ENCODE data around the gene SULT1C2. TPM values are rescaled to one million over a fixed set of nuclear protein-coding genes. Genes with fewer than 3 reads are reported as not detected.

SULT1C2 gene
- total and polyA plus RNA-seq, 9 of the 15 experiments (the other 6 are each of a cell fraction or from before 2014, with no cell fraction given): 0.22 TPM; not detected in 8

DNA sequence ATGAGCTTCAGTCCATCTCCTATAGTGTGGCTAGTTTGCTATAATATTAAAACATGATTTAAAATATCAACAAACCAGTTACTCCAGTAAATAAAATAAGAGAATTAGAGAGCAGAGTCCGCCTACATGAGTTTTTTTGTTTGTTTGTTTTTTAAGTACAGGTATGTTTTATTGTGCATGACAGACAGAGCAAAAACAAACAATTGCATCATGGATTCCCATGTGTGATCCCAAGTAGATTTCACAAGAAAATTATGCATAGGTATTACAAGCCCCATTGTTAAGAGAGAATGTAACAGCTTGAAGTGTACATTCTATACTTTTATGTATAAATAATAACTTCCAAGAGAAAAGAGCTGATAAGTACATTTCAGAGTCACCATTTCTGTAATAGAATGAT lies 27.9 kb upstream of the SULT1C2 start:
- no peak for DNase-seq (ENCODE audit: extremely low read depth in 1 of 4, low spot score in 3 of 4)
- Histone ChIP-seq H3K4me3 (no peak overlapping the region), H3K4me1 (replicated peaks in 1 of 2; ENCODE audit: control insufficient read depth in 2 of 2, insufficient read depth in 2 of 2, low read length in 2 of 2) (no peaks in the 10 kb centered on the region), H3K27me3 (ENCODE audit: control insufficient read depth in 2 of 2, insufficient read depth in 2 of 2, low read length in 2 of 2) (no peaks in the 10 kb centered on the region), H3K79me2 (ENCODE audit: control insufficient read depth, insufficient read depth, low read length) (no peaks in the 10 kb centered on the region), H3K27ac (ENCODE audit: extremely low read depth, low read depth, low read length) (no peak overlapping the region), H3K9me3 (replicated peaks; ENCODE audit: control insufficient read depth, insufficient read depth, low read depth, low read length) (no peaks in the 10 kb centered on the region), H3K36me3 (ENCODE audit: control insufficient read depth, insufficient read depth, low read length) (no peaks in the 10 kb centered on the region), H3K9me1 (ENCODE audit: control insufficient read depth, insufficient read depth, low read length) (no peaks in the 10 kb centered on the region), H4K20me1 (replicated peaks; ENCODE audit: control insufficient read depth, insufficient read depth, low read length) (no peaks in the 10 kb centered on the region), H2AFZ (ENCODE audit: low read depth, low read length) (no peak overlapping the region), H3K9ac (ENCODE audit: insufficient read depth in 1 of 2, low read depth in 2 of 2, low read length in 2 of 2) (no peak overlapping the region), H3K4me2 (ENCODE audit: insufficient read depth, low read length) (no peak overlapping the region)
- WGBS (ENCODE audit: insufficient coverage, low coverage, missing lambda C conversion rate): 0% methylated on average over 1 of the region's 1 CpG
- ChIA-PET POLR2A (no interaction called here), CTCF (ENCODE audit: low intra/inter-chr PET ratio) (no interaction called here)
- in situ Hi-C loops (cut with MboI): no loop called here
- intact Hi-C loops (cut with micrococcal nuclease): no loop called here
- BruUV-seq (replicated peaks): no TSS peak
- no peak for FAIRE-seq
- no peak for ATAC-seq
- no peak for TF ChIP-seq MLLT1 (IDR thresholded peaks at IDR 0.05)
- TF ChIP-seq STAT6 (CRISPR knock-in tag; IDR thresholded peaks at IDR 0.05): no peak
- no peak for TF ChIP-seq ZBTB49 (CRISPR knock-in tag; IDR thresholded peaks at IDR 0.05; ENCODE audit: borderline replicate concordance)
- TF ChIP-seq ZNF121 (CRISPR knock-in tag; conservative IDR thresholded peaks at IDR 0.05): no peak
- TF ChIP-seq KLF10 (CRISPR knock-in tag; IDR thresholded peaks at IDR 0.05): no peak
- no peak for TF ChIP-seq EP400 (IDR thresholded peaks at IDR 0.05)
- no peak for TF ChIP-seq CEBPZ (IDR thresholded peaks at IDR 0.05; ENCODE audit: borderline replicate concordance, low read depth, low read length)
- TF ChIP-seq FOXP4 (CRISPR knock-in tag; IDR thresholded peaks at IDR 0.05; ENCODE audit: borderline replicate concordance): no peak
- no peak for TF ChIP-seq ZNF77 (CRISPR knock-in tag; IDR thresholded peaks at IDR 0.05)
- no peak for TF ChIP-seq CHCHD3 (CRISPR knock-in tag; IDR thresholded peaks at IDR 0.05)
- no peak for TF ChIP-seq CAMTA2 (CRISPR knock-in tag; conservative IDR thresholded peaks at IDR 0.05)
